Glomerular endothelial cell (primary cell): Measurements from ENCODE around the gene ISOC2. TPM values are rescaled to one million over a fixed set of nuclear protein-coding genes. Genes with fewer than 3 reads are reported as not detected.
"Not testable (repeated sequence)": the region's sequence is repeated elsewhere in the genome, so short reads cannot be mapped to it uniquely, and the experiment has no call there.

Experiments
- DNase-seq: peaks from one replicate; pipeline ENCODE4 v3.0.0-alpha.2; 2011; ENCODE audit warnings: low read depth, low spot score; ENCODE audit errors: extremely low read depth
- total RNA-seq: library from RNA; depleted of rRNA; stranded (reverse); fragments of >200 nt; gene quantifications from 2 replicates; pipeline ENCODE4 v1.2.3, GENCODE V29; 2015

ISOC2 gene
- total RNA-seq, result 52.1 and 73.1 TPM in 2 replicates

DNA sequence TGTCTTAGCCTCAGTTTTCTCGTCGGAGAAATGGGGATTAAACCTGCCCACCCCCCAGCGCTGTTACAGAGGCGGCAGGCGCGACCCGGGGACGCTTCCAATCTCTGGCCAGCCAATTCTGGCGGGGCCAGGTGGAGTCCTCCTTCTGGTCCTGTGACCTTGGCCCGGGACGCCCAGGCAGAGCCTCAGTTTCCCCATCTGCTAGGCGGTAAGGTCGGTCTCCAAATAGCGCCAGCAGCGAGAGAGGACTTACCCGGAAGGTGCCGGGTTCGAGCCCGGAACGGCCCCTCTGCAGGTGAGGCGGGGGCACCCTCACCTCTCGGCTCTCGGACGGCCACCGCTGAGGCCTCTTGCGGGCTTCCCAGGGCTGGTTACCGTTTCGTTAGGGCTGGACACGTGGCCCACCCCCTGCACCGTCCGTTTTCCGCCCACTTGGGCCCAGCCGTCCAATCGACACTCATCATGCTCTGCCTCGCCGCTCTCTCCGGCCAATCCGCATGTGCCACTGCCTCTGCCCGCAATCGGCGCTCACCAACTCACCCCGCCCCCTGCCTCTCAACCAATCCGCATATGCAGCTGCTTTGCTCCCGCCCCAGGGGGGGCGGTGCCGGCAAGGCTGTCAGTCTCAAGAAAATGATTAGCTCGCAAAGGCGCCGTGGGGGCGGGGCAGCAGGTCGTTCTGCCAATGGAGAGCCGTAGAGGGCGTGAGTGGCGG, at the start of gene ISOC2:
TSS of gene ISOC2 (minus strand) at position 384 of the 715 bp plus-strand sequence. CDS start 5,156 bp downstream, outside the sequence.
- DNase-seq, result peak; percentile 89

DNA sequence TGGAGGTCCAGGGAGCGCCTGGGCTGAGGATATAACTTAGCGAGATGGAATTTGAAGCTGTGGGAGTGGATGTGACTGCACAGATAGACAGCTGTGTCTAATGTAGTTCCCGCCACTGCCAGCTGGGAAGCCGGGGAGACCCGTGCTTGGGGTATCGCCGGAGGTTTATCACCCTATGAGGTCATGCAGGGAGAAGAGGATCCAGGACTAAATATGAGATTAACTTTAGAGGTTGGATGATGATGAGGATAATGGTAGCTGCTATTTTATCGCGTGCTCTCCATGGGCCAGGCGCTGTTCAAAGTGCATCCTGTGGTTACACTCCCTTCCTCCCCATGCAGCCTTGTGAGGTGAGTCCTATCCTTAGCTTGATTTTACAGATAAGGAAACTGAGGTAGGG, 46.7 kb upstream of the ISOC2 start:
- no peak for DNase-seq

- DNase-seq, result no peak
Observed at GRCh38 chr19:55504981-55505380, 43.5 kb upstream of the ISOC2 start.

- DNase-seq, result no peak
Observed at GRCh38 chr19:55504252-55504603, 42.8 kb upstream of the ISOC2 start.

GRCh38 chr19:55503502-55504251, 42.2 kb upstream of the ISOC2 start:
- DNase-seq, result peak; percentile 68

DNA sequence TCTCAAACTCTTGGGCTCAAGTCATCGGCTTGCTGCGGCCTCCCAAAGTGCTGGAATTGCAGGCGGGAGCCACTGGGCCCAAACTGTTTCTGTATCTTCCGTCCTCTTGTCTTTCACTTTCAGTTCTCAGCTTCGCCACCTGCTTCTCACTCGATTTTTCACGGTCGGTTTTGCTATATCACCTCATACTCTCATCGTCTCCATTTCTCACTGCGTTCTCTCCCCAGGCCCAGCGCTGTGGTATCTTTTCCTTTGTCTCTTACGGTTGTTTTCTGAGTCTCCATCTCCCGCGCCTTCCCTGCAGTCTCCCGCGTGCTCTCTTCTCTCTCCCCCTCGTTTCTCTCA, 41.7 kb upstream of the ISOC2 start:
- DNase-seq, result no peak

- no peak for DNase-seq
Observed at GRCh38 chr19:55502197-55502952, 40.9 kb upstream of the ISOC2 start.

GRCh38 chr19:55500368-55500952, 39.0 kb upstream of the ISOC2 start:
- no peak for DNase-seq

GRCh38 chr19:55498246-55498840, 36.9 kb upstream of the ISOC2 start:
- DNase-seq, result no peak

GRCh38 chr19:55497763-55498162, 36.3 kb upstream of the ISOC2 start:
- no peak for DNase-seq

- not testable (repeated sequence) for DNase-seq
Observed at GRCh38 chr19:55496820-55497219, 35.4 kb upstream of the ISOC2 start.

GRCh38 chr19:55495646-55496349, 34.4 kb upstream of the ISOC2 start:
- no peak for DNase-seq

GRCh38 chr19:55494172-55494761, 32.8 kb upstream of the ISOC2 start:
- no peak for DNase-seq

GRCh38 chr19:55493645-55494171, 32.3 kb upstream of the ISOC2 start:
- no peak for DNase-seq

DNA sequence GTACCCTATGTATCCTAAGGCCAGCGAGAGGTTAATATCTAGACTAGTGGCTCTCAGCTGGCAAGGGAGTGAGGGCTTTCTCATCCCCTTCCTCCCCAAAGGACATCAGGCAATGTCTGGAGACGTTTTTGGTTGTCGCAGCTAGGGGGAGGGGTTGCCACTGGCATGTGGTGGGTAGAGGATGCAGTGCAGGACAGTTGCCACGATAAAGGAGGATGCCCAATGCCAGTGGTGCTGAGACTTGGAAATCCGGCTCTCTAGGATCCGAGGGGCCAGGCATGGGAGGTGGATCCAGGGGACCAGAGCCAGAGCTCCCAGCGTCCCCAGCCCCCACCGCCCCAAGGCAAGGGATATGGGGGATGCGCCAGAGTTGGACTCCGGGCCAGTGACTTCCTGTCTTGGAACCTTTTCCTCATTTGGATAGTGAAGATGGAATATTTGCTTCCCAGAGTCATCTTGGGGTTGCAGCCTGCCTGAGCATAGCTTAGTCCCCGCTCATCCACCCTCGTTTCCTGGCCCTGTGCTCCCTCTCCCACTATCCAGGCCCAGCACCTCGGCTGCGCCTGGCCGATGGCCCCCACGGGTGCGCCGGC, 31.7 kb upstream of the ISOC2 start:
- no peak for DNase-seq

GRCh38 chr19:55492362-55492944, 31.0 kb upstream of the ISOC2 start:
- no peak for DNase-seq

- DNase-seq, result no peak
Observed at GRCh38 chr19:55491546-55492360, 30.3 kb upstream of the ISOC2 start.
